Neural crest cell (in vitro differentiated cells): ENCODE results near the gene RFX8. TPM values are rescaled to one million over a fixed set of nuclear protein-coding genes. Genes with fewer than 3 reads are reported as not detected.
"Not testable (repeated sequence)": the region's sequence is repeated elsewhere in the genome, so short reads cannot be mapped to it uniquely, and the experiment has no call there.

Experiments
- DNase-seq: peaks from one replicate; pipeline ENCODE4 v3.0.0; 2021; ENCODE audit warnings: low read depth, mixed read lengths, low spot score
- H3K27ac Mint-ChIP-seq: one replicate; pipeline ENCODE4 v1.8.0; 2021; ENCODE audit warnings: mild to moderate bottlenecking, mixed read lengths; ENCODE audit not compliant: unreplicated experiment
- H3K27me3 Mint-ChIP-seq: 2 replicates; pipeline ENCODE4 v1.8.0; 2021; ENCODE audit warnings: low read depth, mild to moderate bottlenecking, mixed read lengths
- H3K36me3 Mint-ChIP-seq: 2 replicates; pipeline ENCODE4 v1.8.0; 2021; ENCODE audit warnings: low read depth, mild to moderate bottlenecking, mixed read lengths
- H3K4me1 Mint-ChIP-seq: 2 replicates; pipeline ENCODE4 v1.8.0; 2021; ENCODE audit warnings: mixed read lengths
- H3K4me3 Mint-ChIP-seq: one replicate; pipeline ENCODE4 v1.8.0; 2021; ENCODE audit warnings: mild to moderate bottlenecking, mixed read lengths
- H3K9me3 Mint-ChIP-seq: 2 replicates; pipeline ENCODE4 v1.8.0; 2021; ENCODE audit warnings: mixed read lengths
- CTCF ChIP-seq: fragments of 200-600 bp; sonication (generic); conservative IDR thresholded peaks from 2 replicates; pipeline ENCODE4 v1.5.0; 2021; ENCODE audit warnings: antibody characterized with exemption, mild to moderate bottlenecking
- total RNA-seq: library from RNA; stranded (reverse); gene quantifications from 2 replicates; pipeline ENCODE4 v1.2.1, GENCODE V29; 2021

RFX8 gene
- total RNA-seq, 1 donor from 2014 or later = 0.44 TPM

GRCh38 chr2:101442042-101442666, 32.8 kb downstream of the RFX8 start:
- H3K27ac Mint-ChIP-seq = no peak overlapping the region
- H3K4me1 Mint-ChIP-seq = no peaks in the 10 kb centered on the region
- H3K27me3 Mint-ChIP-seq = no peaks in the 10 kb centered on the region
- no peak overlapping the region for H3K4me3 Mint-ChIP-seq
- no peak for DNase-seq
- no peaks in the 10 kb centered on the region for H3K9me3 Mint-ChIP-seq
- TF ChIP-seq CTCF = no peak
- no peaks in the 10 kb centered on the region for H3K36me3 Mint-ChIP-seq

GRCh38 chr2:101440127-101440738, 34.7 kb downstream of the RFX8 start:
- Mint-ChIP-seq H3K27me3 (no peaks in the 10 kb centered on the region), H3K4me1 (peaks cover 4% of the 10 kb centered on the region), H3K27ac (no peak overlapping the region), H3K9me3 (no peaks in the 10 kb centered on the region), H3K4me3 (no peak overlapping the region), H3K36me3 (no peaks in the 10 kb centered on the region)
- DNase-seq = no peak
- TF ChIP-seq CTCF = no peak

GRCh38 chr2:101439716-101440115, 35.2 kb downstream of the RFX8 start:
- Mint-ChIP-seq H3K4me3 (no peak overlapping the region), H3K36me3 (no peaks in the 10 kb centered on the region), H3K4me1 (peaks cover 8% of the 10 kb centered on the region), H3K27ac (no peak overlapping the region), H3K9me3 (no peaks in the 10 kb centered on the region), H3K27me3 (no peaks in the 10 kb centered on the region)
- no peak for TF ChIP-seq CTCF
- no peak for DNase-seq

- H3K9me3 Mint-ChIP-seq, DNase-seq, H3K27ac Mint-ChIP-seq, H3K36me3 Mint-ChIP-seq, H3K4me3 Mint-ChIP-seq, H3K27me3 Mint-ChIP-seq: not testable (repeated sequence)
- H3K4me1 Mint-ChIP-seq = peaks cover 12% of the 10 kb centered on the region
Measured at GRCh38 chr2:101438555-101438954, 36.4 kb downstream of the RFX8 start.

GRCh38 chr2:101435001-101435862, 39.7 kb downstream of the RFX8 start:
- peak overlapping the region; percentile 92 for H3K27ac Mint-ChIP-seq
- DNase-seq = peak; percentile 45

More at GRCh38 chr2:101435001-101435862, 39.7 kb downstream of the RFX8 start:
- Mint-ChIP-seq H3K36me3 (no peaks in the 10 kb centered on the region), H3K27me3 (no peaks in the 10 kb centered on the region), H3K4me3 (peak overlapping the region; percentile 0), H3K9me3 (no peaks in the 10 kb centered on the region), H3K4me1 (peaks cover 12% of the 10 kb centered on the region)
- TF ChIP-seq CTCF = no peak
